GM19025 (cell line): ENCODE data around the gene TFCP2.

Experiments
- ATAC-seq: cut with Tn5 transposase; IDR thresholded peaks from one replicate; pipeline ENCODE4 v1.9.1; 2021; ENCODE audit warnings: mild to moderate bottlenecking, low read depth, moderate library complexity; ENCODE audit not compliant: unreplicated experiment

The TFCP2 gene

GRCh38 chr12:51162217-51162616 is 10.7 kb downstream of the TFCP2 start:
- ATAC-seq: no peak

- no peak for ATAC-seq
Measured at GRCh38 chr12:51160814-51161459, 12.0 kb downstream of the TFCP2 start.

- no peak for ATAC-seq
Measured at GRCh38 chr12:51156245-51156765, 16.6 kb downstream of the TFCP2 start.

GRCh38 chr12:51152953-51153352 is 20.0 kb downstream of the TFCP2 start:
- ATAC-seq: no peak

GRCh38 chr12:51150777-51151176 is 22.2 kb downstream of the TFCP2 start:
- ATAC-seq: no peak

- ATAC-seq: no peak
Measured at GRCh38 chr12:51147309-51147708, 25.6 kb downstream of the TFCP2 start.

- ATAC-seq: no peak
Measured at GRCh38 chr12:51139292-51139844, 33.6 kb downstream of the TFCP2 start.

- no peak for ATAC-seq
Measured at GRCh38 chr12:51132693-51133092, 40.2 kb downstream of the TFCP2 start.

- no peak for ATAC-seq
Measured at GRCh38 chr12:51131745-51132521, 41.0 kb downstream of the TFCP2 start.

GRCh38 chr12:51128919-51129318 is 44.0 kb downstream of the TFCP2 start:
- ATAC-seq: no peak

- ATAC-seq: no peak
Measured at GRCh38 chr12:51127050-51127729, 45.7 kb downstream of the TFCP2 start.

GRCh38 chr12:51126297-51126696 is 46.6 kb downstream of the TFCP2 start:
- ATAC-seq: no peak

- no peak for ATAC-seq
Measured at GRCh38 chr12:51124504-51124903, 48.4 kb downstream of the TFCP2 start.

- no peak for ATAC-seq
Measured at GRCh38 chr12:51122844-51123243, 50.1 kb downstream of the TFCP2 start.

- ATAC-seq: no peak
Measured at GRCh38 chr12:51118706-51119105, 54.2 kb downstream of the TFCP2 start.

GRCh38 chr12:51115533-51115932 is 57.4 kb downstream of the TFCP2 start:
- ATAC-seq: no peak

GRCh38 chr12:51108136-51108535 is 64.8 kb downstream of the TFCP2 start:
- ATAC-seq: no peak

- no peak for ATAC-seq
Measured at GRCh38 chr12:51103977-51104376, 69.0 kb downstream of the TFCP2 start.

GRCh38 chr12:51098611-51099010 is 74.3 kb downstream of the TFCP2 start:
- ATAC-seq: no peak

GRCh38 chr12:51090705-51091229 is 82.2 kb downstream of the TFCP2 start:
- ATAC-seq: no peak

GRCh38 chr12:51087818-51088217 is 85.1 kb downstream of the TFCP2 start:
- ATAC-seq: no peak
